K562 (cell line): ENCODE data around the gene SUPT5H. TPM values are rescaled to one million over a fixed set of nuclear protein-coding genes. Genes with fewer than 3 reads are reported as not detected.

Source experiments
- ARHGAP35 ChIP-seq: fragments of 450-650 bp; IDR thresholded peaks from 2 replicates; pipeline ENCODE4 v1.6.1; 2018; ENCODE audit not compliant: partially characterized antibody
- ASH1L ChIP-seq: fragments of 450-650 bp; IDR thresholded peaks from 2 replicates; pipeline ENCODE4 v1.6.1; 2018; ENCODE audit warnings: borderline replicate concordance, mild to moderate bottlenecking, low read depth; ENCODE audit not compliant: partially characterized antibody
- CAMTA2 ChIP-seq: fragments of 250-450 bp; sonication (Bioruptor Pico); conservative IDR thresholded peaks from 2 replicates; pipeline ENCODE4 v1.5.1; 2022
- CBFB ChIP-seq: sonication (generic); formaldehyde crosslinking; IDR thresholded peaks from 2 replicates; pipeline ENCODE4 v1.4.0; 2020; ENCODE audit warnings: mild to moderate bottlenecking, missing genetic modification reagents
- CBX2 ChIP-seq: fragments of 200-600 bp; sonication (generic); IDR thresholded peaks from one replicate; pipeline ENCODE4 v1.6.1; 2012; ENCODE audit warnings: mild to moderate bottlenecking, low read length, inconsistent platforms; ENCODE audit not compliant: insufficient read depth, poor library complexity, severe bottlenecking
- CTBP1 ChIP-seq: fragments of 450-650 bp; IDR thresholded peaks from 2 replicates; pipeline ENCODE4 v1.6.1; 2016; ENCODE audit warnings: borderline replicate concordance
- ETV6 ChIP-seq, 3 experiments: fragments of 150-350 bp in 1 of 3; sonication (generic) in 1 of 3; formaldehyde crosslinking in 1 of 3; IDR thresholded peaks; 2 replicates each; pipeline versions ENCODE4 v1.6.1 to v1.8.0; 2014 to 2022; ENCODE audit warnings: borderline replicate concordance in 2 of 3, low read depth in 2 of 3, antibody characterized with exemption in 1 of 3, low read length in 1 of 3, mild to moderate bottlenecking in 1 of 3, missing genetic modification reagents in 1 of 3
- FOXP1 ChIP-seq: sonication (generic); formaldehyde crosslinking; IDR thresholded peaks from 2 replicates; pipeline ENCODE4 v1.8.0; 2022; ENCODE audit warnings: mild to moderate bottlenecking, missing genetic modification reagents
- GATA2 ChIP-seq: sonication (generic); formaldehyde crosslinking; IDR thresholded peaks from 2 replicates; pipeline ENCODE4 v1.4.0; 2020; ENCODE audit warnings: mild to moderate bottlenecking, missing genetic modification reagents
- IRF2 ChIP-seq: sonication (generic); formaldehyde crosslinking; IDR thresholded peaks from 2 replicates; pipeline ENCODE4 v1.8.1; 2022; ENCODE audit warnings: mild to moderate bottlenecking, missing genetic modification reagents
- NFE2 ChIP-seq: IDR thresholded peaks from 2 replicates; pipeline ENCODE4 v1.6.1; 2014; ENCODE audit warnings: antibody characterized with exemption, low read depth
- NR2C1 ChIP-seq, 2 experiments: fragments of 450-650 bp; IDR thresholded peaks; 2 replicates each; pipeline ENCODE4 v1.6.1; 2017; ENCODE audit warnings: mild to moderate bottlenecking in 2 of 2, antibody characterized with exemption in 1 of 2, inconsistent platforms in 1 of 2, missing compliant biosample characterization in 1 of 2, missing genetic modification characterization in 1 of 2
- POLR3G ChIP-seq: IDR thresholded peaks from 2 replicates; pipeline ENCODE4 v1.6.1; 2011; ENCODE audit not compliant: insufficient read length, insufficient replicate concordance; ENCODE audit errors: extremely low read depth
- PTTG1 ChIP-seq: fragments of 450-650 bp; IDR thresholded peaks from 2 replicates; pipeline ENCODE4 v1.6.1; 2016; ENCODE audit warnings: low read depth, mild to moderate bottlenecking, missing genetic modification characterization, missing compliant biosample characterization
- RHOXF2B ChIP-seq: fragments of 250-450 bp; sonication (Bioruptor Pico); conservative IDR thresholded peaks from 2 replicates; pipeline ENCODE4 v1.5.1; 2021
- SMAD3 ChIP-seq: fragments of 450-650 bp; formaldehyde crosslinking; conservative IDR thresholded peaks from 2 replicates; pipeline ENCODE4 v1.4.0; 2020; ENCODE audit warnings: mild to moderate bottlenecking
- SMARCA4 ChIP-seq: fragments of 450-650 bp; IDR thresholded peaks from 2 replicates; pipeline ENCODE4 v1.6.1; 2016
- TBP ChIP-seq: optimal IDR thresholded peaks from 2 replicates; pipeline ENCODE3; 2011; ENCODE audit warnings: low read depth, low read length, improper control_type of control experiment
- ZNF165 ChIP-seq: fragments of 250-450 bp; sonication (Bioruptor Pico); IDR thresholded peaks from 2 replicates; pipeline ENCODE4 v1.4.0; 2020; ENCODE audit warnings: borderline replicate concordance
- ZNF232 ChIP-seq: sonication (generic); formaldehyde crosslinking; IDR thresholded peaks from 2 replicates; pipeline ENCODE4 v1.8.0; 2022; ENCODE audit warnings: mild to moderate bottlenecking, missing genetic modification reagents
- ZNF311 ChIP-seq: fragments of 250-450 bp; sonication (Bioruptor Pico); IDR thresholded peaks from 2 replicates; pipeline ENCODE4 v1.4.0; 2020; ENCODE audit warnings: mild to moderate bottlenecking, moderate library complexity
- ZNF445 ChIP-seq: fragments of 250-450 bp; sonication (Bioruptor Pico); IDR thresholded peaks from 2 replicates; pipeline ENCODE4 v1.4.0; 2020; ENCODE audit warnings: low read depth, mild to moderate bottlenecking, moderate library complexity
- ZNF589 ChIP-seq: fragments of 200-800 bp; sonication (Bioruptor generic); IDR thresholded peaks from 2 replicates; pipeline ENCODE4 v1.6.1; 2016; ENCODE audit warnings: low read depth, missing genetic modification characterization, missing compliant biosample characterization
- polyA plus RNA-seq, 8 experiments: library from polyadenylated mRNA; depleted of rRNA in 4 of 8; stranded (reverse) in 5 of 8; unstranded in 3 of 8; fragments of >200 nt; fragmentation: Nextera tagmentation in 2 of 8; fragmentation: Illumina TruSeq in 1 of 8; extraction: Ambion mirVana in 2 of 8; extraction: Trizol in 1 of 8; gene quantifications; 2 replicates each; pipeline versions ENCODE4 v1.2.1 to v1.2.3, GENCODE V29; 2011 to 2014; ENCODE audit warnings: inconsistent platforms in 1 of 8, missing spikeins in 1 of 8
- total RNA-seq, 7 experiments: library from RNA; depleted of rRNA in 6 of 7; stranded (reverse); fragments of >200 nt in 6 of 7; fragmentation: Illumina TruSeq in 2 of 7; extraction: Trizol in 2 of 7; gene quantifications; 2 replicates each; pipeline versions ENCODE4 v1.2.1 to v1.2.3, GENCODE V29; 2011 to 2021; ENCODE audit warnings: low replicate concordance in 1 of 7
- TF ChIP-seq, protein P1 (sequence below): fragments of 450-650 bp; IDR thresholded peaks from 2 replicates; pipeline ENCODE4 v1.6.1; 2017; ENCODE audit warnings: antibody characterized with exemption, mild to moderate bottlenecking
- TF ChIP-seq, protein P2 (sequence below), 3 experiments: IDR thresholded peaks in 2 of 3; conservative IDR thresholded peaks in 1 of 3; 2 replicates each; pipeline ENCODE4 v1.5.1; 2011 to 2012; ENCODE audit warnings: low read length in 3 of 3, mild to moderate bottlenecking in 3 of 3, control low read depth in 2 of 3, improper control_type of control experiment in 1 of 3, inconsistent platforms in 1 of 3, low read depth in 1 of 3, mixed read lengths in 1 of 3, moderate library complexity in 1 of 3; ENCODE audit not compliant: insufficient read depth in 2 of 3

The SUPT5H gene
- total and polyA plus RNA-seq, 9 of the 15 experiments (the other 6 are each of a cell fraction or from before 2014, with no cell fraction given): 13.3 to 85.9 (median 35.9) TPM

- TF ChIP-seq ZNF311 (no peak), CTBP1 (no peak), FOXP1 (CRISPR knock-in tag) (peak; percentile 75; the same call in 1 of the 2 replicates), IRF2 (no peak), POLR3G (no peak), RHOXF2B (CRISPR knock-in tag) (no peak), ARHGAP35 (no peak), CBX2 (no peak), CBFB (CRISPR knock-in tag) (no peak), ZNF232 (no peak), GATA2 (CRISPR knock-in tag) (no peak), PTTG1 (tag) (no peak), SMARCA4 (no peak), SMAD3 (CRISPR knock-in tag) (no peak), NFE2 (no peak), CAMTA2 (CRISPR knock-in tag) (no peak), ASH1L (no peak), ZNF165 (CRISPR knock-in tag) (0 out of 2 replicates have a peak, but pooled peaks have one; percentile 45), TBP (no peak), ZNF445 (CRISPR knock-in tag) (no peak), ZNF589 (no peak), ETV6 (IDR thresholded peaks at IDR 0.05; ENCODE audit: borderline replicate concordance in 1 of 2, low read depth in 2 of 2, low read length in 1 of 2) (no peak), ETV6 (CRISPR knock-in tag; IDR thresholded peaks at IDR 0.05; ENCODE audit: borderline replicate concordance) (no peak), NR2C1 (IDR thresholded peaks at IDR 0.05) (no peak), NR2C1 (tag; IDR thresholded peaks at IDR 0.05) (no peak)
- TF ChIP-seq, protein P1, sequence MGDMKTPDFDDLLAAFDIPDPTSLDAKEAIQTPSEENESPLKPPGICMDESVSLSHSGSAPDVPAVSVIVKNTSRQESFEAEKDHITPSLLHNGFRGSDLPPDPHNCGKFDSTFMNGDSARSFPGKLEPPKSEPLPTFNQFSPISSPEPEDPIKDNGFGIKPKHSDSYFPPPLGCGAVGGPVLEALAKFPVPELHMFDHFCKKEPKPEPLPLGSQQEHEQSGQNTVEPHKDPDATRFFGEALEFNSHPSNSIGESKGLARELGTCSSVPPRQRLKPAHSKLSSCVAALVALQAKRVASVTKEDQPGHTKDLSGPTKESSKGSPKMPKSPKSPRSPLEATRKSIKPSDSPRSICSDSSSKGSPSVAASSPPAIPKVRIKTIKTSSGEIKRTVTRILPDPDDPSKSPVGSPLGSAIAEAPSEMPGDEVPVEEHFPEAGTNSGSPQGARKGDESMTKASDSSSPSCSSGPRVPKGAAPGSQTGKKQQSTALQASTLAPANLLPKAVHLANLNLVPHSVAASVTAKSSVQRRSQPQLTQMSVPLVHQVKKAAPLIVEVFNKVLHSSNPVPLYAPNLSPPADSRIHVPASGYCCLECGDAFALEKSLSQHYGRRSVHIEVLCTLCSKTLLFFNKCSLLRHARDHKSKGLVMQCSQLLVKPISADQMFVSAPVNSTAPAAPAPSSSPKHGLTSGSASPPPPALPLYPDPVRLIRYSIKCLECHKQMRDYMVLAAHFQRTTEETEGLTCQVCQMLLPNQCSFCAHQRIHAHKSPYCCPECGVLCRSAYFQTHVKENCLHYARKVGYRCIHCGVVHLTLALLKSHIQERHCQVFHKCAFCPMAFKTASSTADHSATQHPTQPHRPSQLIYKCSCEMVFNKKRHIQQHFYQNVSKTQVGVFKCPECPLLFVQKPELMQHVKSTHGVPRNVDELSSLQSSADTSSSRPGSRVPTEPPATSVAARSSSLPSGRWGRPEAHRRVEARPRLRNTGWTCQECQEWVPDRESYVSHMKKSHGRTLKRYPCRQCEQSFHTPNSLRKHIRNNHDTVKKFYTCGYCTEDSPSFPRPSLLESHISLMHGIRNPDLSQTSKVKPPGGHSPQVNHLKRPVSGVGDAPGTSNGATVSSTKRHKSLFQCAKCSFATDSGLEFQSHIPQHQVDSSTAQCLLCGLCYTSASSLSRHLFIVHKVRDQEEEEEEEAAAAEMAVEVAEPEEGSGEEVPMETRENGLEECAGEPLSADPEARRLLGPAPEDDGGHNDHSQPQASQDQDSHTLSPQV: no peak
- TF ChIP-seq, protein P2, sequence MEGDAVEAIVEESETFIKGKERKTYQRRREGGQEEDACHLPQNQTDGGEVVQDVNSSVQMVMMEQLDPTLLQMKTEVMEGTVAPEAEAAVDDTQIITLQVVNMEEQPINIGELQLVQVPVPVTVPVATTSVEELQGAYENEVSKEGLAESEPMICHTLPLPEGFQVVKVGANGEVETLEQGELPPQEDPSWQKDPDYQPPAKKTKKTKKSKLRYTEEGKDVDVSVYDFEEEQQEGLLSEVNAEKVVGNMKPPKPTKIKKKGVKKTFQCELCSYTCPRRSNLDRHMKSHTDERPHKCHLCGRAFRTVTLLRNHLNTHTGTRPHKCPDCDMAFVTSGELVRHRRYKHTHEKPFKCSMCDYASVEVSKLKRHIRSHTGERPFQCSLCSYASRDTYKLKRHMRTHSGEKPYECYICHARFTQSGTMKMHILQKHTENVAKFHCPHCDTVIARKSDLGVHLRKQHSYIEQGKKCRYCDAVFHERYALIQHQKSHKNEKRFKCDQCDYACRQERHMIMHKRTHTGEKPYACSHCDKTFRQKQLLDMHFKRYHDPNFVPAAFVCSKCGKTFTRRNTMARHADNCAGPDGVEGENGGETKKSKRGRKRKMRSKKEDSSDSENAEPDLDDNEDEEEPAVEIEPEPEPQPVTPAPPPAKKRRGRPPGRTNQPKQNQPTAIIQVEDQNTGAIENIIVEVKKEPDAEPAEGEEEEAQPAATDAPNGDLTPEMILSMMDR (IDR thresholded peaks at IDR 0.05 in 2 of 3, conservative IDR thresholded peaks at IDR 0.05 in 1 of 3; ENCODE audit: insufficient read depth in 2 of 3, low read depth in 1 of 3, low read length in 3 of 3): peak in 1 of 3 experiments; percentile 86; a peak in 1 of 6 replicates
Measured at GRCh38 chr19:39412867-39413271, 32.5 kb upstream of the SUPT5H start (continued).
